GM18868 (cell line): Measurements from ENCODE around the gene SIAH1.
"Not testable (repeated sequence)": the region's sequence is repeated elsewhere in the genome, so short reads cannot be mapped to it uniquely, and the experiment has no call there.

ENCODE experiments used
- ATAC-seq: cut with Tn5 transposase; IDR thresholded peaks from one replicate; pipeline ENCODE4 v1.9.1; 2021; ENCODE audit warnings: mild to moderate bottlenecking, moderate library complexity; ENCODE audit not compliant: unreplicated experiment

Gene SIAH1

GRCh38 chr16:48385253-48386150 lies at the start of gene SIAH1:
SIAH1 (minus strand) TSS chr16:48385413; CDS start chr16:48362428, 22,985 bp downstream.
- peak; percentile 68 for ATAC-seq

GRCh38 chr16:48434653-48435317 lies 49.6 kb upstream of the SIAH1 start:
- peak; percentile 48 for ATAC-seq

GRCh38 chr16:48433850-48434530 lies 48.8 kb upstream of the SIAH1 start:
- ATAC-seq: no peak

GRCh38 chr16:48433116-48433849 lies 48.1 kb upstream of the SIAH1 start:
- ATAC-seq: no peak

GRCh38 chr16:48432136-48432535 lies 46.9 kb upstream of the SIAH1 start:
- peak; percentile 88 for ATAC-seq

GRCh38 chr16:48430890-48431289 lies 45.7 kb upstream of the SIAH1 start:
- no peak for ATAC-seq

GRCh38 chr16:48426244-48427141 lies 41.3 kb upstream of the SIAH1 start:
- peak; percentile 49 for ATAC-seq

- ATAC-seq: no peak
Observed at GRCh38 chr16:48422537-48422936, 37.3 kb upstream of the SIAH1 start.

- ATAC-seq: no peak
Observed at GRCh38 chr16:48421741-48422140, 36.5 kb upstream of the SIAH1 start.

- ATAC-seq: no peak
Observed at GRCh38 chr16:48420437-48420836, 35.2 kb upstream of the SIAH1 start.

- not testable (repeated sequence) for ATAC-seq
Observed at GRCh38 chr16:48416617-48417016, 31.4 kb upstream of the SIAH1 start.

GRCh38 chr16:48413272-48413671 lies 28.1 kb upstream of the SIAH1 start:
- ATAC-seq: no peak

- ATAC-seq: no peak
Observed at GRCh38 chr16:48409839-48410632, 24.8 kb upstream of the SIAH1 start.

- no peak for ATAC-seq
Observed at GRCh38 chr16:48408688-48409087, 23.5 kb upstream of the SIAH1 start.

GRCh38 chr16:48405907-48406306 lies 20.7 kb upstream of the SIAH1 start:
- no peak for ATAC-seq

GRCh38 chr16:48405153-48405552 lies 19.9 kb upstream of the SIAH1 start:
- no peak for ATAC-seq

GRCh38 chr16:48402547-48402946 lies 17.3 kb upstream of the SIAH1 start:
- not testable (repeated sequence) for ATAC-seq

GRCh38 chr16:48395375-48395774 lies 10.2 kb upstream of the SIAH1 start:
- ATAC-seq: no peak

- ATAC-seq: no peak
Observed at GRCh38 chr16:48394355-48394703, 9.1 kb upstream of the SIAH1 start.
